HG02840 (cell line): ENCODE measurements around the gene MOCOS.

Source experiments
- ATAC-seq: cut with Tn5 transposase; IDR thresholded peaks from one replicate; pipeline ENCODE4 v1.9.1; 2021; ENCODE audit warnings: mild to moderate bottlenecking, moderate library complexity, moderate number of reproducible peaks; ENCODE audit not compliant: unreplicated experiment, low FRiP score

The MOCOS gene

DNA sequence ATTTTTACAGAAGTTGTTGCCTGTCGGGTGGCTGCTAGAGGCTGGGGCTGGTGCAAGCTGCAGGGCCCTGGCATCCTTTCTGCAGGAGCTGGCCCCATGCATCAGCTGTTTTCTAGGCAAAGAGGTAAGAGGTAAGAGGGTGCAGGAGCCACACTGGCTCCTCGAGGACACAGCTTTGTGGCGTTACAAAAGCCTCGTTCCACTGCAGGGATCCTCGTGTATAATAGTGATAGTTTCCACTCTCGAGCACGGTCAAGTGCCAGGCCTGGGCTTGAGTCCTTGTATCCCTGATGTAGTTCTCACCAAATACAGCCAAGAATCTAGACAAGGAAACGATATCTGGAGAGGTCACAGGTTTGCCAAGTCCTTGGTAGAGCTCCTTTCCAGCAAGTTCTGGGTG is 77.0 kb downstream of the MOCOS start:
- ATAC-seq, result no peak

DNA sequence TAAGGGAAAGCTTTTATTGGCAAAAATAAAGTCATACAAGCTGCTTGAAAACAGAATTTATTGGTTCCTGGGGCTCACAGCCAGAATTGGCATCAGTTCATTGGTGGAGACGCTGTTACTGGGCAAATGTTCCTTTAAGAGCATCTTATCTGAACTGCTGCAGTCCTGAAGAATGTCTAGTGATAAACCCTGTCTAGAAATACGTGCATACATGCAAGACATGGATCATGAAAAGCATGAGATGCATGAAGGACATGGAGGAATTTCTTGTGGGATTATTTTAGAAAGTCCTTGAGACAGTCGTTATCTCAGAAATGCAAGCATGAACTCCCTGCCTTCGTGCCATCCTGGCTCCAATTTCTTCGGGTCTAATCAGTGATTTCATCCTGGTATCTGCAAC is 77.7 kb downstream of the MOCOS start:
- no peak for ATAC-seq

DNA sequence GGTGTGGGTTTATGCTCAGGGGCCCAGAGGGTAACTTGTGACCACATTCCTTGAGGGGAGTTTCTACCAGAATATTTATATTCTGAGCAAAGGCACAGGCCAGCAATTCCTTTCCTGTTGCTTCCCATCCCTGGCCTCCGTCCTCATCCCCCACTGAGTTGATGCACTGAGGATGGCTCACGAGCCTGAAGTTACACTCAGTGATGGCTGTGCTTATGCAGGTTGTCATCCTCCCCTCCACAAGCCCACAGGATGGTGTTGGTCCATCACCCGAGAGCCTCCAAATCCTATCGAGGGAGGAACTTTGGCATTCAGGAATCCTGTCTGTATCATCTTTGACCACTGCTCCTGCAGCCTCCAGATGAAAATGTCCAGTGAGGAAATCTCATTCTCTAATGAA is 81.9 kb downstream of the MOCOS start:
- ATAC-seq, result no peak

DNA sequence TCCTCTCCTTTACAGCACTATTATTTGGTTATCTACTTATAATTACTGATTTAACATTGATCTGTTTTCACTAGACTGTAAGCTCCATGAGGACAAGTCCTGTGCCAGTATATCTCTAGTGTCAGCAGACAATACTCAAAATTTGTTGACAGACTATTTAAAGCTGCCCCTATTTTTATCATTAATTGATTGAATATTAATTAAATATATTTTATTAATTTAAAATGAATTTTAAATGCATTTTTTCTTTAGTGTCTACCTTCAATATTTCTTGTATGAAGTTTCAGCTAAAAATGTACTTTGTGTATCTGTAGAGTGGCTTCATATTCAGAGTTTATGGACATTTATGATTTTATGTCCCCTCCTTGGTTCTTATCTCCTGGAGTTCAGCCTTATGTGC is 83.9 kb downstream of the MOCOS start:
- ATAC-seq, result no peak

DNA sequence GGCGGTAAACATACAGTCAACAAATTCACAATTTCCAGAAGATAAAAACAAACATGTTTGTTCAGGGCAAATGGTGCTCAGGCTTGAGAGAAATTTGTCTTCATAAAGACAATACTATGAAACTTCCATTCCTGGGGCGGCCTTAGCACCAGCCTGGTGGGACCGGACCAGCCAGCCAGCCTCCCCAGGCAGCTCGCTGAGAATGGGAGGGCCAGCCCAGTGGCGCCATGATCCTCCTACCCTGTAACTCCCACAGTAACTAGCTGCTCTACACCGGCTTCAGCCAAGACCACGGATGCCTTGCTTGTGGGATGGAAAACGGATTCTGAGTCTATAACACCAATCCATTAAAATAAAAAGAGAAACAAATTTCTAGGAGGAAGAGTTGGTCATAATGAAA is 86.0 kb downstream of the MOCOS start:
- ATAC-seq, result no peak

DNA sequence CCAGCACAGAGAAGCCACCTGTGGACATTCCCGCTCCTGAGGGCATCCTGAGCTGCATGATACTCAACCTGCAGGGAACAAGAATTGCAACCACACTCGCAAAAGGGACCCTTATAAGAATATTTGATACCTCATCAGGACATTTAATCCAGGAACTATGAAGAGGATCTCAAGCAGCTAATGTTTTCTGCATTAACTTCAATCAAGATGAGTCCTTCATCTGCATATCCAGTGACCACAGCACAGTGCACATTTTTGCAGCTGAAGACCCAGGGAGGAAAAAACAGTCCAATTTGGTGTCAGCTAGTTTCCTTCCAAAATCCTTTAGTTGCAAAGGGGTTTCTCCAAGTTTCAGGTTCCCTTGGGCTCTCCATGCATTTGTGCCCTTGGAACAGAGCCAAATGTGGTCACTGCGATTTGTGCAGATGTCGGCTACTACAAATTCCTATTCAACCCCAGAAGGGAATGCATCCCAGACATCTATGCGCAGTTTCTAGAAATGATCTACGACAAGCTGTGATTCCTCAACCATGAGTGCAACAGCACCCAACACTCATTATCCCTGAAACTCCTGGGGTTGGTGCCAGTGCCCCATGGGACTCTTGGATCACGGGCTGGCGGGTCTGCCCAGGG is 86.9 kb downstream of the MOCOS start:
- no peak for ATAC-seq

DNA sequence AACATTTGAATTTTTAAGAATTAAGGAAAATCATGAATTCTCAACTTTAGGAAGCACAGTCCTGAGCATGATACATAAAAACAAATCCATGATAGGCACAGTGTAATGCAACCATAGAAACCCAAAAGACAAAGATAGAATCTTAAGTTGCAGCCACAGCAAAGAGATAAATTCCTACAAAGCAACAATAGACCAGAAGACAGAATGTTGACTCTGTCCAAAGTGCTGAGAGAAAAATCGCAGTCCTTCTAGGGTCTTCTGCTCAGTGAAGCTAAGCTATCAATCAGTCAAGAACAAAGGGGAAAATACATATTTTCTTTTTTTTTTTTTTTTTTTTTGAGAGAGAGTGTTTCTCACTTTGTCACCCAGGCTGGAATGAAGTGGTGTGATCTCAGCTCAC is 88.3 kb downstream of the MOCOS start:
- no peak for ATAC-seq

DNA sequence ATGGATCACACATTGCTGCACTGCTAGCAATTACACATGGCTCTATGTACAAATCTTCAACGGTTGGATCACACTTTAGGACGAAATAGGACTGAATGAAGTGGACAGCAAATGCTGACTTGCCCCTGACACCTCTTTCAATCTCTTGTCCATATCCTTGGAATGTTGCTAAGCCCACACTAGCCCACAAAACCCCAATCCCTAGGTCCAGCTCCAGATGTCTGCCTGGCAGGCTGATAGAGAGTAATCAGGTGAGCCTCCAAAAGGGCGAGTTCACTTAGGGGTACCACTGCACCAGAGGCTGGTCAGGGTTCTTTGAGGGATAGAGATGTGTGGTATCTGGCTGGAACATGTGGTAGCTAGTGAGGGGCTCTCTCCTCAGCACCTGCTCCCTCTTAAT is 91.7 kb downstream of the MOCOS start:
- ATAC-seq, result no peak

DNA sequence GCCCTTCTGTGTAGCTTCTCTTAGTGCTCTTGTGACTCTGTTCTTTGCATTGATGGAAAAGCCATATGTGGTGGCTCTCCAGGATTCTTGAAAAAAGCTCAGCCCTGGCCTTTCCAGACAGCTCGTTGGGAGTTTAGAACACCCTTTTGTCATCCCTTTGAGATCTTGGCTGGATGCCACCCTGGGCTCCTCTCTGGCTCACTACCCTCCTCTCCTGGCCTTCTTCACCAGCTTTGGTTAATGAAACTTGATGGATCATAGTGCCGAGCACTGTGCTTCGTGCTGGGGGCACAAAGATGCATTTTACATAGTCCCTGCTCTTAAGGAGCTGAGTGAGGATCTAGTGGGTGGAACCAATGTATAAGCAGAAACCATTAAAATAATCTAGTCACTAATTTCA is 94.6 kb downstream of the MOCOS start:
- no peak for ATAC-seq

DNA sequence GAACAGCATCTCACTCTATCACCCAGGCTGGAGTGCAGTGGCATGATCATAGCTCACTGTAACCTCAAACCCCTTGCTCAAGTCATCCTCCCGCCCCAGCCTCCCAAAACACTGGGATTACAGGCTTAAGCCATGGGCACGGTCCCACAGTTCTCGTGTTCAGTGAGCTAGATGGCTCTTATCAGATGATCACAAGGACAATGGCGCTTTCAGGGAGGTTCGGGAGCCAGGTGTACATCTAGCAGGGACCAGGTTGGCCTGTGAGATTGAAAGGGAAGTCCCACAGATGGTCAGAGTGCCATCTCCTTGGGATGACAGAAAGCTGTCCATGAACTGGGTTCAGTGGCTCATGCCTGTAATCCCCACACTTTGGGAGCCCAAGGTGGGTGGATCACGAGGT is 96.2 kb downstream of the MOCOS start:
- no peak for ATAC-seq

DNA sequence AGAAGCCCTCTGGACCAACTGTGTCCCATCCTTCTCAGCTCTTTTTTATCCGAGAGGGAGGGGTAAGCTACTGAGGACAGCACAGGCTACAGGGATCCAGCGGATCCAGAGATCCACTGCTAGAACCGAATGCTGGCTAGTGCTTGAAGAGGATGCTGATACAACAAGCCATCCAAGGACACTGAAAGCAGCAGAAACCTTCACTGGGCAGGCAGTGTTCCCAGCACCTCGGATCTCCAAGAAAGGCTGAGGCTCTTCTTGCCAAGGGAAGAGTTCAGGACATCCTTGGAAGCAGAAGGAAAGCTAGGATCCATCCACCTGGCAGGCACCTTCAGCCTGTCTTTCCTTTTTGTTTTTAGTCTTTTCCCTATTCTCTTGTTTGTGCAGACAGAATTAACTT is 97.0 kb downstream of the MOCOS start:
- ATAC-seq, result no peak

DNA sequence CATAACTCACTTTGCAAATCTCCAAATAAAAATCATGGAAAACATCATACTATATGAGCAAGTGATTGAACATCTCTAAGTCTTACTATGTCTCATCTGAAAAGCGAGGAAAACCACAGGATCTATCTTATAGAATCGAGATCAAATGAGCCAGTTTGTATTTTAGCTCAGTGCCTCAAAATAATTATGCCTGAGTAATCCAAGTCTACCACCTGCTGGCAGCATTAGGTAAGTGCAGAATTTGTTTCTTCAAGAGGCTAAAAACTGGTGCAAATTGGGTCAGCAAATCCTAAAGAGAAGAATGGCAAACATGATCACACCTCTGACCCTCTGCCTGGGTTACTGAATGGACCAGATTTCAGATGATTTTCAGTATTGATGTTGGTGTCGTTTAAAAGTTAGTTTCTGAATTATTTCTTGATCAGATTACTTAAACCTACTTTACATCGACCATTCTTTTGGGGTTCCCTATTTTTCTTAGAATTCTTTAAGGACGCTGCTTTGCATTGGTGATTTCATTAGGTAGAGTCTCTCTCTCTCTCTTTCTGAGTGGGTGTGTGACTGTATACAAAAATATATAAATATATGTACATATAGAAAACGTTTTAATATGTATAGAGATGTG is 97.5 kb downstream of the MOCOS start:
- no peak for ATAC-seq

DNA sequence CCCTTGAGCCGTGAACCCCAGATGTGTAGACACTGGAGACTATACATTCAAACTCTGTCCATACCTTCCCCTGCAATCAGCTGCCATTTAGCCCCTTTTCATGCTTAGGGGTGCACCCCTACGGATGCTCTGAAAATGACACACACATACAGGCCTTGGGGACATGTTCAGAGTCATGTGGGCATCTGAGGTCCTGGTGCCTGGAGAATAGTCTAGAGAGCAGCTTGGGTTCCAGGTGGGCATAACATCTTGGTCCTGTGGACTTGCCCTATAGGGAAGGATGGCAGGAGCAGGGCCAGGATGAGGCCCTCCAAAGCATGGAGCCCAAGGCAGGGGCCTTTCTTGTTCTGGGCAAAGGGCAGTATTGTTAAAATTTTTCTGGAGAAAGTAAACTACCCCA is 100.4 kb downstream of the MOCOS start:
- ATAC-seq, result no peak

DNA sequence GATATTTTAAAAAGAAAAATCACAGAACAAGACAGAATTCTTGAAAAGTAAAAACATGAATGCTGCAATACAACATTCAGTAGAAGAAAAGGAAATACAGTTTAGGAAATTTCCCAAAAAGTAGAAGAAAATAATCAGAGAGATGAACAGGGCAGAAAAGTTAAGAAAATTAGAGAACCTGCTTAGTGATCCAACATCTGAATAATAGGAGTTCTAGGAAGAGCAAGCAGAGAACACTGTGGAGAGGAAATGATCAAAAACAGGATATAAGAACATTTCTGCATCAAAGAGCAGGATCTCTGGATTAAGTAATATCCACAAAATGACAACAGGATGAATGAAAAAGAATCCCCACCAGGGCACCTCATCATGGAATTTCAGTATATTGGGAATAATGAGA is 101.4 kb downstream of the MOCOS start:
- no peak for ATAC-seq

DNA sequence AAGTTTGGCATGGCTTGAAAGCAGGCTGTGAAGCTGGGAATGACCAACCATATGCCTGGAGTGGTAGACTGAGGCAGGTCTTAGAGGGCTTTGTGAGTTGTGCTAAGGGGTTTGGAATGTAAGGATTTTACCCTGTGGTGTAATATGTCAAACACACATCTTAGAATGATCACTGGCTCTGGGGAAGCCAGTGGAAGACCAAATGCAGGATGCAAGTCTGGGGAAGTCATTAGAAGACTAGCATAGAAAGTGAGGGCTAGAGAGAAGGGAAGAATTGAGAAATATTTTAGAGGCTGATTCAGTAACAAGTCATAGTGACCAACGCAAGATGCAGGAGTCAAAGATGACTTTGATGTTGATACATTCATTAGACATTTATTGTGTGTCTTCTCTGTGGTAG is 106.7 kb downstream of the MOCOS start:
- ATAC-seq, result no peak

DNA sequence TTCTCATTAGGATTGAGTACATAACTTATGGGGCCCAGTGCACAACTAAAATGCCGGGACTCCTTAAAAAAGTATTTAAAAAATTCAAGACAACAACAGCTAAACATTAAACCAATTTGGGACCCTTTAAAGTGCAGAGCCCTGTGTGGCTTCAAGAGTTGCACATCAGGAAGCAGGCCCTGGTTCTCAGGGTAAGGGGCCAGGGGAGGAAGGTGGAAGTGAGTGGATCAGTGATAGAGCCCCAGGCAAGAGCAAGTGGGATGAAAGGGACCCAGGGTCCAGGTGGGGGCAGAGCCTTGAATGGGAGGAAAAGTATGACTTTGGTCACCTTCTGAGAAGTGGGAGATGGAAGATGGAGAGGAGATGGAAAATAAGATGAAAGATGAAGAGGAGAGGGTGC is 107.9 kb downstream of the MOCOS start:
- ATAC-seq, result no peak

DNA sequence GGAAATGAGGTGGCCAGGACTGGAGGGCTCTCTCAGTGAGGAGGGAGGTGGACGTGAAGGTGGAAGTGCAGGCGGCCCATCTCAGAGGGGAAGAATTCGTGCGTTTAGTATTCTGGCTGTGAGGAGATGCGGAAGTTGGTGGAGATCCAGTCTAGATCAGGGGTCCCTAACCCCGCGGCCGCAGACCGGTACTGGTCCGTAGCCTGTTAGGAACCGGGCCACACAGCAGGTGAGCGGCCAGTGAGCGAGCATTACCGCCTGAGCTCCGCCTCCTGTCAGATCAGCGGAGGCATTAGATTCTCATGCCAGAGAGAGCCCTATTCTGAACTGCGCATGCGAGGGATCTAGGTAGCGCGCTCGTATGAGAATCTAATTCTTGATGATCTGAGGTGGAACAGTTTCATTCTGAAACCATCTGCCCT is 108.6 kb downstream of the MOCOS start:
- ATAC-seq, result no peak

DNA sequence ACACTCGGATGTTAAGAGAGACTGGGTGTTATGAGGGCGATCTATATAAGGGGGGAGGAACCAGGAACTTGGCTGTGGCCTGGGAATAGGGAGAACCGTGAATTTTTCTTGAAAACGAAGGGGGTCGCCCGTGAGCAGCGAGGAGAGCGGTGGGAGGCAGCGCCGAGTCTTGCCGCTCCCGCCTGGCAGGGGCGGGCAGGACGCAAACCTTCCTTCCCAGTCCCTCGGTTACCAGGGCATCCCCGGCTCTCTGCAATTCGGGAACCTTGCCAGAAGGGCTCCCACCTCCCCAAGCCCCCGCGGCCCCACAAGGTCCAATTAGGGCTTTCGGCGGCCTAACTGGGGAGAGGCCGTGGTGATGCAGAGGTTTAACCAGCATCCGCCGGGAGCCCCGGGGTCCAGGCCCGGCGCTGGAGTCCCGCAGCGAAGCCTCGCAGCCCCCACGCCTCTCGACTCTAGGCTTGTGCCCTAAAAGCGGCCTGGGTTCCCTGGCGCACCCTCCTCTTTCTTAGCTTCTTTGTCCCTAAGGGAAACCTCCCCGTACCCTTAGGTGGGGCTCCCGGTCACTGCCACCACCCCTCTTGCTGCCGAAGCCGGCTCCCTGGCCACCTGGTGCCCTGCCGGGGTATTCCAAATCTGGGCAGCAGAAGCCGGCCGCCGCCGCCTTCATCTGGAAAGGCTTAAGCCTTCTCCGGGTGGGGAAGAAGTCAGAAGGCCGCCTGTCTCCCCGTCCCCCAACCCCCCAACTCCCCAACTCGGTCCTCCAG is 109.5 kb downstream of the MOCOS start:
- peak; percentile 16 for ATAC-seq

DNA sequence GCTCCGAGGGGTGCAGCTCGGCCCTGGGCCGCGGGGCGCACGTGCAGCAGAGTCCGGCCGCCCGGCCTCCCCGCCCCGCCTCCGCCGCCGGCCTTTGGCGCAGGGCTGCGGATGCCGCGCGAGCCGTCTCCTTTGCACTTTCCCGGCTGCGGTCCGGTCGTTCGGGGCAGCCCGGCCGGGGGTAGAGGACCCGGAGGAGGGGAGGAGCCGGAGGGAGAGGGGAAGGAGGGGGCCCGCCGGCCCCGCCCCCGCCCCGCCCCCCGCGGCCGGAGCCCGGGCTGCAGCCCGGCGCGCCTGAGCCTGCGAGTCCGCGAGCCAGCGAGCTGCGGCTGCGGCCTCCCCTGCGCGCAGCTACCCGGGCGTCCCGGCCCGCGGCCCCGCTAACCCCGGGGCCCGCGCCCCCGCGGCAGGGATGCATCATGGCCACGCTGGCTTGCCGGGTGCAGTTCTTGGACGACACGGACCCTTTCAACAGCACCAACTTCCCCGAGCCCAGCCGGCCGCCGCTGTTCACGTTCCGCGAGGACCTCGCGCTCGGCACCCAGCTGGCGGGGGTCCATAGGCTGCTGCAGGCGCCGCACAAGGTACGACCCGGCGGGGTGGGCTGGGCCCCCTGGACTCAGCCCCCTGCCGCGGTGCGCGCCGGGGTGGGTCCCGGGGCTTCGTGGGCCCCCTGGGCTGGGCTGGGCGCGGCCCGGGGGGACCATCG is 110.3 kb downstream of the MOCOS start, which contains the start of gene FHOD3:
FHOD3 (plus strand) TSS at position 297 of the 709 bp plus-strand sequence; CDS start at position 420, 123 bp downstream.
- peak; percentile 55 for ATAC-seq

DNA sequence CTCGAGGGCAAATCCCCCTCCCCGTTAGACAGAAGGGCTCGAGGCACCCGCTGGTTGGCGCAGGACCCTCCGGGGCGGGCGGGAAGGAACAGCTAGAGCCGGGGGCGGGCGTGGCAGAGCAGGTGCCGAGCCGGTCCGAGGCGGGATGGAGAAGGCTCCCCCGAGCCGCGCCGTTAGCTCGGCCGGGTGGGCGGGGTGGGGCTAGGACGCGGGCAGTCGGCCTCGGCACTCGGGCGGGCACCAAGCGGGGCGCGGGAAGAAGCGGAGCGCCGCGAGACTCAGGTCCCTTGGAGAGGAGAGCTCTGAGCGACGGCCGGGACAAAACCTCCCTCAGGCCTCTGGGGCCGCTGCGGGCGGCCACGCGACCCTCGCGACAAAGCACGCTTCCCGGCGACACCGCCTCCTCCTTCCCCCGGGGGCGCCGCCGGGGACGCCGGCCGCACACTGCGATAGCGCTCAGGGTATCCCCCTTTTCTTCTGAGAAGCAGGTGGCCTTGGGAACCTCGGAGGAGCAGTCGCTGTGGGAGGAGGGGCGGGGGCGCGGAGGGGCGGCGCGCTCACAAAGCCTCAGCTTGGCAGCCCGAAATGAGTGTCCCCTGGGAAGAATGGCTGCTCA is 110.9 kb downstream of the MOCOS start:
- ATAC-seq, result no peak

DNA sequence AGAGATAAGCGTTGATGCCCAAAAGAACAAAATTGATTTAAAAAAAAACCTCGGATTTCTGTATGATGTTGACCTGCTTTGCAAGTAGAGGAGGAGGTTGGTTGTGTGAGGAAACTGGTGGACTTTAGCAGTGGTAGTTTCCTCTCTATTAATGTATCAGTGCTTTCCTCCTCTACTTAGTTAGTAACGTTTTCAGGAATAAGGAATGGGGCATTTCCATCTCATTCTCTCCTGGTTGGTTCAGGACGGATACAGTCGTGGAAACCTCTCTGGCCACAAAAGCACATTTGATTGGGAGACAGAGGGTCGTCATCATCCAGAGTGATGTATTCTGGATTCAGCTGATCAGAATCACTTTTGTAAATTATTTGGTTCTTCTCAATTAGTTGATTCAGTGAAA is 111.7 kb downstream of the MOCOS start:
- no peak for ATAC-seq
